GM10266 (cell line): ENCODE measurements around the gene ZDHHC8.

Experiments used
- DNase-seq: peaks from one replicate; pipeline ENCODE4 v3.0.0; 2012; ENCODE audit errors: extremely low spot score
- CTCF ChIP-seq: IDR thresholded peaks from 2 replicates; pipeline ENCODE4 v1.5.1; 2012; ENCODE audit warnings: mild to moderate bottlenecking, low read depth; ENCODE audit not compliant: control insufficient read depth, insufficient read depth; ENCODE audit errors: missing control alignments

Gene ZDHHC8

GRCh38 chr22:20143883-20144665 lies 12.5 kb downstream of the ZDHHC8 start:
- DNase-seq = no peak
- TF ChIP-seq CTCF = no peak

- TF ChIP-seq CTCF = no peak
- DNase-seq = no peak
These were observed 13.7 kb downstream of the ZDHHC8 start for GRCh38 chr22:20145206-20145831.

GRCh38 chr22:20145832-20146223 lies 14.2 kb downstream of the ZDHHC8 start:
- no peak for DNase-seq

GRCh38 chr22:20146777-20147176 lies 15.2 kb downstream of the ZDHHC8 start:
- DNase-seq = peak; percentile 78
- TF ChIP-seq CTCF = peak; percentile 33

More at GRCh38 chr22:20145832-20146223, 14.2 kb downstream of the ZDHHC8 start:
- TF ChIP-seq CTCF = no peak

GRCh38 chr22:20147237-20147988 lies 15.8 kb downstream of the ZDHHC8 start:
- DNase-seq = no peak
- no peak for TF ChIP-seq CTCF

- TF ChIP-seq CTCF = no peak
- DNase-seq = no peak
These were observed 16.8 kb downstream of the ZDHHC8 start for GRCh38 chr22:20148414-20148813.
